GM15510 (cell line): ENCODE data around the gene CHST13.

Experiments
- POLR2A ChIP-seq: IDR thresholded peaks from 3 replicates; pipeline ENCODE4 v1.6.1; 2011; ENCODE audit warnings: borderline replicate concordance; ENCODE audit not compliant: insufficient read length; ENCODE audit errors: extremely low read depth

CHST13 gene

GRCh38 chr3:126495786-126496185, 28.2 kb upstream of the CHST13 start:
- TF ChIP-seq POLR2A, result no peak

GRCh38 chr3:126496894-126497850, 26.8 kb upstream of the CHST13 start:
- no peak for TF ChIP-seq POLR2A

- TF ChIP-seq POLR2A, result no peak
Measured at GRCh38 chr3:126497956-126498355, 26.0 kb upstream of the CHST13 start.

DNA sequence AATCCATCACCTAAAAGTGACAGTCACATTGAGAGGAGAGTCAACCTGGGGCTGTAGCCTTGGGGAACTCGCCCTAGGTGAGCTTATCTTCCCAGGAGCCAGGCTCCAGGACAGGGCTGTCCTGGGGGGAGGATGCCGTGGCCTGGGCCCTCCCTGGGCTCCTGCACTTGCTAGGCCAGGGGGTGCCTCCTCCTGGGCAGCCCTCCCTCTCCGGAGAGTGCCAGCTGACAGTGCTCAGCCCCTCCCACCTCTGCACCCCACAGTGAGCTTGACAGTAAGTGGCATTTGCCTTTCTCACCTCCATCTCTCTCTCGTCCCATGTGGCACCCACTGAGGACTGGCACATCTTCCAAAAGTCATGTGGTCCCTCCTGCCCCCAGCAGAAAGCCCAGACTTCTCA, 25.5 kb upstream of the CHST13 start:
- no peak for TF ChIP-seq POLR2A

GRCh38 chr3:126498929-126499328, 25.0 kb upstream of the CHST13 start:
- TF ChIP-seq POLR2A, result no peak

GRCh38 chr3:126499401-126499800, 24.6 kb upstream of the CHST13 start:
- no peak for TF ChIP-seq POLR2A

- TF ChIP-seq POLR2A, result no peak
Measured at GRCh38 chr3:126500016-126500415, 23.9 kb upstream of the CHST13 start.

DNA sequence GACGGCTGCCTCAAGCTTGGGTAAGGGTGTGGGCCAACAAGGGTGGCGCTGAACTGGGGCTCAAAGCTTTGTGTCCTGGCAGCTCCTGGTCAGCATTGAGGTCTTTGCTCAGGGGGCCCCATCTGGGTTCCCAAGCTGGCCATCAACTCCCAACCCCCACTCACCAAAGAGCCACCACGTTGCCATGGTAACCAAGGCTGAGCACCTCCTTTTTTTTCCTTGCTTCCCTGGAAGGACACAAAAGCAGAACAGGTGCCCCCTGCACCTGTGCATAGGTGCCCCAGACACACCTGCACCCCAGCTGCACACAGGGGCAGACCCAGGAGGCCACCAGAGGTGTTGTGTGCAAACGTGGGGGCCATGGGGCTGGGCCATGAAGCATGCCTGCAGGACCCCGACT, 22.9 kb upstream of the CHST13 start:
- TF ChIP-seq POLR2A, result no peak

DNA sequence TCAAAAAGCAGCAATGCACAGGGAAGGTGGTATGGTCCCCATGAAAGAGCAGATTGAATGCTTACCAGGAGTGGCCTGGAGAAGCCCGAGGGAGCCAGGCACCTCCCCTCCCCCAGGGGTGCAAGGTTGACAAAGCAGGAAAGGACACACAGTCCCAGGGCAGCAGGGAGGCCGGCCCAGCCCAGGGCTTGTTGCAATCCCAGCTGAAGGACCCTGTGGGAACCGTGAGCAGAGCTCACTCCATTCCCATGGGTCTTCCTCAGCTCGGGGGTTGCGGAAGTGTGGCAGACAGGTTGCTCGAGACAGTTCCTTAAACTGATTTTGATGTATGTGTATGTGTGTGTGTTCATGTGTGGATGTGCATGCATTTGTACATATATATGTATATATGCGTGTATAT, 22.2 kb upstream of the CHST13 start:
- TF ChIP-seq POLR2A, result no peak

DNA sequence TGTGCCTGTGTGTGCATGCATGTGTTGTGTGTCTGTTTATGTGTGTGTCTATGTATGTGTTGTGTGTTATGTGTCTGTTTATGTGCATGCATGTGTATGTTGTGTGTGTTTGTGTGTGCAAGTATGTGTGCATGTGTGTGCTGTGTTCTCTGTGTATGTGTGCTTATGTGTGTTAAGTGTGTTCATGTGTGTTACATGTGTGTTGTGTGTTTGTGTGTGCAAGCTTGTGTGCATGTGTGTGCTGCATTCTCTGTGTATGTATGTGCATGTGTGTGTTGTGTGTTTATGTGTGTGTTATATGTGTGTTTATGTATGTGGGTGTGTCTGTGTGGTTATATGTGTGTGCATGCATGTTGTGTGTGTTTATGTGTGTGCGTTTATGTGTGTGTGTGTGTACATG, 21.3 kb upstream of the CHST13 start:
- no peak for TF ChIP-seq POLR2A

GRCh38 chr3:126503701-126504100, 20.3 kb upstream of the CHST13 start:
- no peak for TF ChIP-seq POLR2A

- TF ChIP-seq POLR2A, result no peak
Measured at GRCh38 chr3:126507886-126508285, 16.1 kb upstream of the CHST13 start.

- no peak for TF ChIP-seq POLR2A
Measured at GRCh38 chr3:126508564-126508964, 15.4 kb upstream of the CHST13 start.

DNA sequence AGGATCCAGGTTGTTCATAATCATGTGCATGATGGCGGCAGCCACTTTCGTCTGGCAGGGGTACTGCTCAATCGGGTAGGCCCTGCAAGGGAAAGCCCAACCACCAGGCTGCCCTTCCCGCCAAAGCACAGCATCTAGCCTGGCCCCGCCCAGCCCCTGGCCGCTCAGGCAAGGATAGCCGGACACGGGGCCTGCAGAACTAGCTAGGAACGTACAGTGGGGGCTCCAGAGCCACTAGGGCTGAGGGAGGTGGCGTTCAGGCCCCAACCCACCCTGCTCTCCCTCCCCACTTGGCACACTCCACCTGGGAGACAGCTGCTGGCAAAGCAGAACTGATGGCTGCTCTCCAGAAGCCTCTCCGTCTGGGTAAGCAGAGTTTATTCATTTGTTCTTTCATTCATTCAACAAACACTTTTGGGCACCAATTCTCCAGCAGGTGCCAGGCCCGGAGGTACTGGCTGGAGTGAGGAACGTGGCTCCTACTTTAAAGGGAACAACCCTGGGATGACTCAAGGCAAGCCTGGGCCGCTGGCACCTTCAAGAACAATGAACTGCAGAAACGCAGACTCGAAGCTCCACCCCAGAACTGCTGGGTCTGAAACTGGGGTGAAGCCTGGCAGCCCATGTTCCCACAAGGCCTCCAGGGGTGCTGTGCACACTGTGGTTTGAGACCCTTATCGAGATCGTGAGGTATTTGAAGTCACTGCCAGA, 14.2 kb upstream of the CHST13 start:
- no peak for TF ChIP-seq POLR2A

DNA sequence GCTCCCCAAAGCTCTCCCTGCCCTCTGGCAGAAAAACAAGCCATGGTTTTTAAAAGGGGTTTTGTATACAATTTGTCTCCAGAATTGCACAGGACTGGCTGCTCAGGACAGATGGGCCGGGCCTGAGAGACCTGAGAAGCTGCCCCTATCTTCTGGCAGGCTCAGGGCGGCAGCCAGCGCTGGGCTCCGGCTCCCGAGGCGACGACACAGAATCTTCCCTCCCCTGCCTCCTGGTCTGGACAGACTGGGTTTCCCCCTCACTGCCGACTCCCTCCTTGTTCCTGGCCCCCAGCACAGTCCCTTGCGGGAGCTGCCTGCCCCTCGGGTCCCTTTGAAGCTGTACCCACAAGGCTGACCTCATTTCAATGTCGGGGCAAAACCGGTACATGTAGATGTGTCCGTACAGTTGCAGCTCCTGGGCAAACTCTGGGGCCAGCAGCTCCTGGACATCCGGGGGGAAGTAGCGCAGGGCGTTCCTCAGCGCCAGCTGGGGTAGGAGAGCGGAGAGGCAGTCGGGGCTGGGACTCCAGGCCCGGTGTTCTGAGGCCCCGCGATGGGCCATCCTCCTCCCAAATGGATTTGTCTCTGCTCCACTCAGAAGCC, 13.5 kb upstream of the CHST13 start:
- TF ChIP-seq POLR2A, result no peak
